HepG2 (cell line): ENCODE results near the gene PRKCD.

Source experiments
- CREM ChIP-seq, 2 experiments: sonication (generic) in 1 of 2; formaldehyde crosslinking in 1 of 2; IDR thresholded peaks; 2 replicates each; pipeline versions ENCODE4 v1.4.0 to v1.6.1; 2016 to 2020; ENCODE audit warnings: antibody characterized with exemption in 1 of 2, mild to moderate bottlenecking in 1 of 2, missing genetic modification reagents in 1 of 2
- CTCF ChIP-seq: sonication (generic); formaldehyde crosslinking; IDR thresholded peaks from 2 replicates; pipeline ENCODE4 v1.5.0; 2020; ENCODE audit warnings: mild to moderate bottlenecking, missing genetic modification reagents, moderate library complexity
- MAX ChIP-seq: IDR thresholded peaks from 2 replicates; pipeline ENCODE4 v1.6.1; 2012; ENCODE audit warnings: inconsistent platforms
- NRL ChIP-seq: sonication (generic); formaldehyde crosslinking; IDR thresholded peaks from 2 replicates; pipeline ENCODE4 v1.5.0; 2020; ENCODE audit warnings: missing genetic modification reagents, mild to moderate bottlenecking, moderate library complexity, borderline replicate concordance
- SMC3 ChIP-seq: IDR thresholded peaks from 2 replicates; pipeline ENCODE4 v1.6.1; 2011; ENCODE audit warnings: low read length, improper control_type of control experiment
- SP5 ChIP-seq: IDR thresholded peaks from 2 replicates; pipeline ENCODE4 v1.6.1; 2016; ENCODE audit warnings: low read depth, borderline replicate concordance
- SRF ChIP-seq: IDR thresholded peaks from 2 replicates; pipeline ENCODE4 v1.6.1; 2011; ENCODE audit warnings: mild to moderate bottlenecking, low read depth, low read length, moderate library complexity
- TBP ChIP-seq: sonication (generic); formaldehyde crosslinking; IDR thresholded peaks from 2 replicates; pipeline ENCODE4 v1.5.0; 2020; ENCODE audit warnings: missing genetic modification reagents

- TF ChIP-seq MAX (no peak), SP5 (CRISPR knock-in tag) (no peak), TBP (CRISPR knock-in tag) (no peak), CREM (IDR thresholded peaks at IDR 0.05) (no peak), CREM (CRISPR knock-in tag; IDR thresholded peaks at IDR 0.05) (no peak), SRF (no peak), SMC3 (no peak), CTCF (CRISPR knock-in tag) (no peak), NRL (CRISPR knock-in tag) (no peak)
Observed at GRCh38 chr3:53140847-53141845, 19.9 kb upstream of the PRKCD start.
